ENCODE data around the gene NEURL1B.
"Not testable (repeated sequence)": the region's sequence is repeated elsewhere in the genome, so short reads cannot be mapped to it uniquely, and the experiment has no call there.

Gene NEURL1B

GRCh38 chr5:172658961-172659501, 18.0 kb downstream of the NEURL1B start:
- no peak for DNase-seq

DNA sequence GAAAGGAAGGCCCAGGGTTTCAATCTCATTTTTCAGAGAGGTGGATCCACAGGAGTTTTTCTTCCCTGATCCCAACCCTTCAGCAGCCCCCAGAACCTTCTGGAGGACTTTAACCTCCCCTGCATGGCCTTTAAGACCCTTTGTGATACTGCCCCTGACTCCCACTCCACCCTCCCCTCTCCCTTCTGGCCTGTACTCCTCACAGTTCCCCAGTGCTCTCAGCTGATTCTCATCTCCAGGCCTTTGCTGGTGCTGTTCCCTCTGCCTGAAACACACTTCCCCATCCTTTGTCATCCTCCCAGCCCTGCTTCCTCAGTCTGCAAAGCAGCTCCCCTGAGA, 18.5 kb downstream of the NEURL1B start:
- DNase-seq, result no peak

- DNase-seq, result peak; percentile 86 to 95
Measured at GRCh38 chr5:172659909-172660628, 19.0 kb downstream of the NEURL1B start.

GRCh38 chr5:172660974-172661373, 19.9 kb downstream of the NEURL1B start:
- no peak for DNase-seq

DNA sequence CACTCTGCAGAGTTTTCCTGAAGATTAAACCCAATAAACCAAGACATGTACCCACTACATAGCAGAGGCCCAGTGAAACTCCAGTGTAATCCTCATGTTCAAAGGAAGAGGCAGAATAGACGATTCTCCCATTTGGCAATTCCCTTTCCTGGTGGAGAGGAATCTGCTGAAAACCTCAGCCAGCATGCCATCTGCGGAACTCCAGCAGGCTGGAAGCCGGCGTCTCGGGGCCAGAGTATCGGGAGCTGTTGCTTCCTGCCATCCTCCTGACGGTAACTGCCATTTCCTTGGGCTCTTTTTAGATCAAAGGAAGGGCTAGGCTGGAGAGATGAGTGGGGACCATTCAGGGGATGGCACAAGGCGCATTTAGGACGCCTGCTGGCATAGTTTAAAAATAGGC, 20.5 kb downstream of the NEURL1B start:
- no peak for DNase-seq

GRCh38 chr5:172662596-172662995, 21.5 kb downstream of the NEURL1B start:
- no peak for DNase-seq

DNA sequence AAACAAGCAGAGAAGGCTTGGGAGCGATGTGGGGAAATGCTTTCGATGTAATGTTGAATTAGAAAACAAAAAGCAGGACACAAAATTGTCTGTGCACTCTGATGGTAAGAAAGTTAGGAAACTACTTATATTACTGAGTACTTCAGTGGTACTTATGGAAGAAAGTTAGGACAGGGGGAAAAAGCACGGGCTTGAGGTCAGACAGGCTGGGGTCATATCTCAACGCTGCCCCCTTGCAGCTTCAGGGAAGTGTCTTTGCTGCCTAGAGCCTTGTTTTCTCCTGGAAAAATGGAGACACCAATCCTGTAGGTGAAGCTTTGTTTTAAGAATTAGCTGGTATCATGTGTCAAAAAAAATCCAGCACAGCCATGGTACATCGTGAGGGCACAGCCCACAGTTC, 23.0 kb downstream of the NEURL1B start:
- no peak for DNase-seq

GRCh38 chr5:172664681-172665541, 23.8 kb downstream of the NEURL1B start:
- no peak for DNase-seq

DNA sequence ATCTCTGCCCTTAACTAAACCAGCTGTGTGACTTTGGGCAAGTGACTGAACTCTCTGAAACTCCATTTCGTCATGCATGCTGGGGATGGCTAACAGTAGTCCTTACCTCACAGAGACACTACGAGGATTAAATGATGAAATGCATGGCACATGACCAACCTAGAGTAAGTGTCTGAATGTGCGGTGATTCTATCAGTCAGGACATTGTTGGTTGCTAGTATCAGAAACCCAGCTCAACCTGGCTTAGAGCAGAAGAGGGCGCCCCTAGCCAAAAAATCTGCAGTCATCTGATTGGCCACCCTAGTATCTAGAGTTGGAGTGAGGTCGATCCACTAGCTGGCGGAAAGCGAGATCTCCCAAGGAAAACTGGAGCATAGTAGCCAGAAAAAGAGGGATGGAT, 25.2 kb downstream of the NEURL1B start:
- no peak for DNase-seq

DNA sequence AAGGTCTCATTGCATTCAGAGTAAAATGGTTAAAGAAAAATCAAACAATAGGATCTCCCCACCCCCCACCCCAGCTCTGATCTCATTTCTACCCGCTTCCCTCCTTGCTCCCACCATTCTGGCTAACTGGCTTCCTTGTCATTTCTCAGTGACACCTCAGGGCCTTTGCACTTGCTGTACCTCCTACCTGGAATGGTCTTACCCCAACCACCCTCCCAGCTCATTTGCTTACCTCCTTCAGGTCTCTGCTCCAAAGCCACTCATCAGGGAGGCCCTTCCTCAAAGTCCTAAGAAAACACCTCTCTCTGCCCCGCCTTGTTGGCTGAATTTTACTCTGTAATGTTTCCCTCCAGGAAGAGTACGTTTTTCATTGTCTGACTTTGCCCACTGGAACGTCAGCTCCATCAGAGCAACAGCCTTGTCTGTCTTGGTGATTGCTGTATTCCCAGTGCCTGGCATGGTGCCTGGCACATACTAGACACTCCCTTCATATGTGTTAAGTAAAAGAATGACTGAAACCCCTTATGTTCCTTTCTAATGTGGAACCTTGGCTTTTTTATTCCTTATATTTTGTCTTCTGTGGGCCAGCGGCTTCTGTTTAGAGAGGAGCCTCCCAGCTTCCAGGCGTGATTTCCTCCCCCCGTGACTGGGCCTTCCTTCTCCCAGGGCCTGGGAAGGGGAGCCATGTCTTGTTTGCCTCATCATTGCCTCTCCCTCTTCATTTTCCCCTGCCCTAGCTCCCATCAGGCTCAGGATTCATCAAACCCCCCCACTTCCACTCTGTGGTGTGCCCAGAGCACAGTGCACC, 26.9 kb downstream of the NEURL1B start:
- DNase-seq, result no peak

DNA sequence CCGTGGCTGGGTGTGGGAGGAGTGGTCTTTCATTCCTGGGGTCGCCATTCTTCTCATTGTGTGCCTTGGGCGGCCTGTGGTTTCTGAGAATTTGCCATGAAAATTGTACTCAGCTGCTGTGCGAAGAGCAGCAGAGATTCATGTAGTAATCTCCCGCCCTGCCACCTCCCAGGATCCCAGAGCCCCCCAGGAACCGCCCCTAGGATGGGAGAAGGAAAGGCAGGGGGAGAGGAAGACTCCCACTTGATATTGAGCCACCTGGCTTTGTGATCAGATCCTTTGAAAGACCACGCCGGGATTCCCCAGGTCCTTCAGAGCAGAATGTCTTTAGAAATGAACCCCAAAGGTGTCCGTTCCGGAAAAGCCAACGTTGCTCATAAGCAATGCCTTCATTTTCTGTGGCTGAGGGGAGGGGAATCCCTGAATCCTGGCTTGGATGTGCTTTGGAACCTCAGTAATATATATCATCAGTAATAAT, 27.6 kb downstream of the NEURL1B start:
- no peak for DNase-seq

GRCh38 chr5:172669386-172670004, 28.4 kb downstream of the NEURL1B start:
- no peak for DNase-seq

DNA sequence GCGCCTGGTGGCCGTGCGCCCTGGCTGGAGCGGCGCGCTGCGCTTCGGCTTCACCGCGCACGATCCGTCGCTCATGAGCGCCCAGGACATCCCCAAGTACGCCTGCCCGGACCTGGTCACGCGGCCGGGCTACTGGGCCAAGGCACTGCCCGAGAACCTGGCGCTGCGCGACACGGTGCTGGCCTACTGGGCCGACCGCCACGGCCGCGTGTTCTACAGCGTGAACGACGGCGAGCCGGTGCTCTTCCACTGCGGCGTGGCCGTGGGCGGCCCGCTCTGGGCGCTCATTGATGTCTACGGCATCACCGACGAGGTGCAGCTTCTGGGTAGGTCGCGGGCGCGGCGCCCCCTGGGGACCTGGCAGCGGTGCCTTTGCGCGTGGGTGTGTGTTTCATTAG, 28.9 kb downstream of the NEURL1B start:
- DNase-seq, result no peak

DNA sequence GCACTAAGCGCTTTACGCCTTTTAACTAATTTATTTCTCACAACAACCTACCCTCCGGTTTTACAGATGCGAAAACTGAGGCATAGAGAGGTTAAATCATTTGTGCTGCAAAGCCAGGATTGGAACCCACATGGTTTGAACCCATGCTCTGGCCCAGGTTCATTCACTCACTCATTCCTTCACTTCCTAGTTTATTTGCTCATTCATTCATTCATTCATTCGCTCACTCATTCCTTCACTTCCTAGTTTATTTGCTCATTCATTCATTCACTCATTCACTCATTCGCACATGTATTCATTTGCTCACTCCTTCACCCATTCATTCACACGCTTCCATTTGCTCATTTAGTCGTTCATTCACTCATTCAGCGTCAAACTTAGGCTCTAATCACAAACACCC, 29.4 kb downstream of the NEURL1B start:
- DNase-seq, result no peak

- DNase-seq, result no peak
Measured at GRCh38 chr5:172671091-172671490, 30.0 kb downstream of the NEURL1B start.

- DNase-seq, result no peak
Measured at GRCh38 chr5:172672681-172673080, 31.6 kb downstream of the NEURL1B start.

GRCh38 chr5:172674155-172674554, 33.1 kb downstream of the NEURL1B start:
- no peak for DNase-seq

DNA sequence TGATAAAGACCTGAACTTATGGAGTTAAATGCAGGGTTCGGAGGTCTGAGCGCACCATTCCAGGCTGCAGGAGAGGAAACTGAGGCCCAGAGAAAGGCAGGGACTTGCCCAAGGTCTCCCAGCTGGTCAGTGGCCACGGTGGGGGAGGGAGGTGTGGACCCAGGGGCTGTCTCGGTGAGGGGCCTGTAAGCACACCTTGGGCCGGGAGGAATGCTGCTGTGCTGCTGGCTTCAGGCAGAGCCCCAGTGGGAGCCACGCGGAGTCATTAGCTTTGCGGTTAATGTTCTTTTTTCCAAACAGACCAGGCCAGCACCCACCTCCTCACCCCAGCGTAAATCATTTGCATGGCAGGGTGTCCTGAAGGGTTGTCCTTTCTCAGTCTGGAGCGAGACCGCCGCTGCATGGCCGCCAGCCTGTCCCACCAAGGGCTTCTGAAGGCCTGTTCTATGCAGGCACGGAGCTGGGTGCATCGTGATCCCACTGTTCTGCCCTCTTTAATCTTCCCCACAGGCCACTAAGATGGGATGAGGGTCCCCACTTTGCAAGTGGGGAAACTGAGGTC, 35.9 kb downstream of the NEURL1B start:
- DNase-seq, result no peak

- not testable (repeated sequence) for DNase-seq
Measured at GRCh38 chr5:172678362-172678874, 37.4 kb downstream of the NEURL1B start.

GRCh38 chr5:172678902-172679301, 37.8 kb downstream of the NEURL1B start:
- DNase-seq, result peak; percentile 9 to 47

GRCh38 chr5:172679628-172680212, 38.7 kb downstream of the NEURL1B start:
- DNase-seq, result no peak

DNA sequence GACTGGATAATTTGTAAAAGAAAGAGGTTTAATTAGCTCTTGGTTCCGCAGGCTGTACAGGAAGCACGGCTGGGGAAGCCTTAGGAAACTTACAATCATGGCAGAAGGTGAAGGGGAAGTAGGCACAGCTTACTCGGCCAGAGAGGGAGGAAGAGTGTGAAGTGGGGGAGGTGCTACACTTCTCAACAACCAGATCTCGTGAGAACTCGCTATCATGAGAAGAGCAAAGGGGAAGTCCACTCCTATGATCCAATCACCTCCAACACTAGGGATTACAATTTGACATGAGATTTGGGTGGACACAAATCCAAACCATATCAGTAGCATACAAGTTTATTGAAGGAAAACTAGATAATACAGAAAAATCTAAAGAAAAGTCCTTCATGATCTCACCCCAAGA, 39.9 kb downstream of the NEURL1B start:
- no peak for DNase-seq
